Measurements from ENCODE around the gene NUP42. TPM values are rescaled to one million over a fixed set of nuclear protein-coding genes. Genes with fewer than 3 reads are reported as not detected.

The NUP42 gene
- total RNA-seq, 1 experiment from 2014 or later, result 36.5 TPM

- no peaks in the 10 kb centered on the region for H3K4me1 ChIP-seq (ENCODE audit: insufficient read depth, low read length)
- no peaks in the 10 kb centered on the region for H3K27me3 ChIP-seq (ENCODE audit: insufficient read depth, low read length)
- no peaks in the 10 kb centered on the region for H3K23me2 ChIP-seq (ENCODE audit: insufficient read length, low read depth, low read length, poor library complexity, severe bottlenecking)
- Mint-ChIP-seq H3K36me3 (ENCODE audit: insufficient read depth in 1 of 3, low read depth in 3 of 3) (peaks cover 0 to 3% (median 0%) of the 10 kb centered on the region in 3 experiments; a peak in 2 of 7 replicates), H3K27ac (no peak overlapping the region), H3K4me3 (no peak overlapping the region), H3K27me3 (ENCODE audit: low read depth) (no peaks in the 10 kb centered on the region), H3K9me3 (no peaks in the 10 kb centered on the region), H3K4me1 (no peaks in the 10 kb centered on the region)
- no peaks in the 10 kb centered on the region for H3K79me1 ChIP-seq (ENCODE audit: insufficient read depth, low read depth, low read length, poor library complexity, severe bottlenecking)
- H3K4me2 ChIP-seq (ENCODE audit: insufficient read depth, insufficient read length, low read length), result no peak overlapping the region
- WGBS (ENCODE audit: extremely low coverage, insufficient read length, low lambda C conversion rate), result no CpG with 5 or more reads among the region's 1 CpG
- H2BK120ac ChIP-seq (ENCODE audit: low read depth, low read length, poor library complexity, severe bottlenecking), result no peak overlapping the region
- H2BK20ac ChIP-seq (ENCODE audit: low read depth, low read length, poor library complexity, severe bottlenecking), result no peak overlapping the region
- H2AK5ac ChIP-seq (ENCODE audit: insufficient read length, low read length), result no peak overlapping the region
- no peak overlapping the region for H3K56ac ChIP-seq (ENCODE audit: insufficient read length, low read depth, low read length)
- H3K23ac ChIP-seq (ENCODE audit: insufficient read length, low read depth, low read length), result no peak overlapping the region
- no peak overlapping the region for H4K8ac ChIP-seq (replicated peaks; ENCODE audit: insufficient read length, low read depth, low read length)
- TF ChIP-seq, protein P1, sequence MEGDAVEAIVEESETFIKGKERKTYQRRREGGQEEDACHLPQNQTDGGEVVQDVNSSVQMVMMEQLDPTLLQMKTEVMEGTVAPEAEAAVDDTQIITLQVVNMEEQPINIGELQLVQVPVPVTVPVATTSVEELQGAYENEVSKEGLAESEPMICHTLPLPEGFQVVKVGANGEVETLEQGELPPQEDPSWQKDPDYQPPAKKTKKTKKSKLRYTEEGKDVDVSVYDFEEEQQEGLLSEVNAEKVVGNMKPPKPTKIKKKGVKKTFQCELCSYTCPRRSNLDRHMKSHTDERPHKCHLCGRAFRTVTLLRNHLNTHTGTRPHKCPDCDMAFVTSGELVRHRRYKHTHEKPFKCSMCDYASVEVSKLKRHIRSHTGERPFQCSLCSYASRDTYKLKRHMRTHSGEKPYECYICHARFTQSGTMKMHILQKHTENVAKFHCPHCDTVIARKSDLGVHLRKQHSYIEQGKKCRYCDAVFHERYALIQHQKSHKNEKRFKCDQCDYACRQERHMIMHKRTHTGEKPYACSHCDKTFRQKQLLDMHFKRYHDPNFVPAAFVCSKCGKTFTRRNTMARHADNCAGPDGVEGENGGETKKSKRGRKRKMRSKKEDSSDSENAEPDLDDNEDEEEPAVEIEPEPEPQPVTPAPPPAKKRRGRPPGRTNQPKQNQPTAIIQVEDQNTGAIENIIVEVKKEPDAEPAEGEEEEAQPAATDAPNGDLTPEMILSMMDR (conservative IDR thresholded peaks at IDR 0.05), result no peak
- no peaks in the 10 kb centered on the region for H4K20me1 ChIP-seq (ENCODE audit: control insufficient read depth, insufficient read depth, insufficient read length)
- no peak overlapping the region for H4K5ac ChIP-seq (ENCODE audit: insufficient read length, low read depth, low read length)
- H2BK12ac ChIP-seq (ENCODE audit: insufficient read length, low read depth, low read length), result no peak overlapping the region
- H2BK15ac ChIP-seq (ENCODE audit: low read depth, low read length), result no peak overlapping the region
- H3K4ac ChIP-seq (ENCODE audit: low read depth, low read length), result no peak overlapping the region
- H3K18ac ChIP-seq (ENCODE audit: insufficient read length, low read depth, low read length), result no peak overlapping the region
- no peak overlapping the region for H2BK5ac ChIP-seq (ENCODE audit: insufficient read length, low read length)
- H4K91ac ChIP-seq (ENCODE audit: insufficient read length, low read depth, low read length), result no peak overlapping the region
- no peak overlapping the region for H2AFZ ChIP-seq (ENCODE audit: low read length)
- H3T11ph ChIP-seq (ENCODE audit: low read length), result no peak overlapping the region
- H3K9ac ChIP-seq (ENCODE audit: extremely low read depth, insufficient read length, low read length), result no peak overlapping the region
- no peaks in the 10 kb centered on the region for H3K79me2 ChIP-seq (ENCODE audit: insufficient read depth, low read length)
- H3K27ac ChIP-seq (ENCODE audit: insufficient read length, low read depth, low read length), result no peak overlapping the region
- no peaks in the 10 kb centered on the region for H3K9me3 ChIP-seq (ENCODE audit: control insufficient read depth, low read depth, low read length)
- no peak for DNase-seq
- H3K14ac ChIP-seq (ENCODE audit: insufficient read depth, low read length), result no peak overlapping the region
Measured at GRCh38 chr7:23165316-23165715, 16.5 kb upstream of the NUP42 start.
